ENCODE results near the gene CLSTN1.
A peak's percentile ranks its signal among the peaks of the same experiment; 100 is the strongest.

The CLSTN1 gene

DNA sequence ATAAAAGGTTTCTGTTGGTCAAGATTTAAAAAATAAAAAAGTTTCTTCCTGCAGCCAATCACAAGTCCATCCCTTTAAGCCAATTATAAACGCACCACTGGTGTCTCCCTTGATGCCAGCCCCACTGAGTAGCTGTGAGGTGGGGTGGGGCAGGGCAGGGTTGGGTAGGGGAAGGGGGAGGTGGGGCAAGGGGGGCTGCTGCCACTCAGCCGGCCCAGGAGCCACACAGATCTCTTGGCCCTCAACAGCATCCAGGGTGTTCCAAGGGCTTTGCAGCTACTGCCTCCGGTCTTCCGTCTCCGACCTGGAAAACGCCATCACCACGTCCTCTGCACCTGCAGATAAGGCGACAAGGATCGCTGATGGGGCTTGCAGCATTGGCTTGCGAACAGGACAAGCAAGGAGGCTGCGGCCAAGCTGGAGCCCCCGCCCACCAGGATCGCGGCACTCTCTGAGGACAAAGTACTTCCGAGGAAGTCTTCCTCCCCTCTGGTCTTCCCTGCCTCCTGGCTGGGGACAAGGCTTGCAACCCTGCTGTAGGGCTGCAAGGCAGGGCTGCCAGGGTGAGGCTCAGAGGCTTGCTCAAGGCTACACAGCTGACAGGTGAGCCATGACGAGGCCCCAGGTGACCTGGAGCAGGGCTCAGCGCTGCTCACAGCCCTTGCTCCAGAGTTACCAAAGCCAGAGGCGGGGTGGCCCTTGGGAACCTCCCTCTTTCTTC lies 26.8 kb upstream of the CLSTN1 start:
- DNase-seq: no peak

GRCh38 chr1:9849691-9850441 lies 26.1 kb upstream of the CLSTN1 start:
- peak; percentile 35 for DNase-seq

DNA sequence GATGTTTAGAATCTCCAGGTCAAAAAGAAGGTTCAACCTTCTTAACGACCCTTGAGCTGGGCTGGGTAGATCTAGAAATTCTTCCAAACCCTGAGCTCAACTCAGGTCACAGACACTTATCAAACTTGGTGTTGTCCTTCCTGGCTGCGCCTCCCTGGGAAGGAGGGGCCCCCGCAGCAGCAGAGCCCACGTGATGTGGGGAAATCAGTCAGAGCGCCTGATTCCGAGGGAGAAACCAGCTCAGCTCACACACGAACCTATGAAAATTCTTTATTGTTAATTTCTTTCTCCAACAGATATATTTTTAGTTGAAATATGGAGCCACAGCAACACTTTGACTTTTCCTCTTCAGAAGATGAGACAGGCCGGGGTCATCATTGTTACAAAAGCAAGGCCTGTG lies 24.3 kb upstream of the CLSTN1 start:
- no peak for DNase-seq

- DNase-seq: no peak
Measured at GRCh38 chr1:9847269-9847668, 23.5 kb upstream of the CLSTN1 start.

DNA sequence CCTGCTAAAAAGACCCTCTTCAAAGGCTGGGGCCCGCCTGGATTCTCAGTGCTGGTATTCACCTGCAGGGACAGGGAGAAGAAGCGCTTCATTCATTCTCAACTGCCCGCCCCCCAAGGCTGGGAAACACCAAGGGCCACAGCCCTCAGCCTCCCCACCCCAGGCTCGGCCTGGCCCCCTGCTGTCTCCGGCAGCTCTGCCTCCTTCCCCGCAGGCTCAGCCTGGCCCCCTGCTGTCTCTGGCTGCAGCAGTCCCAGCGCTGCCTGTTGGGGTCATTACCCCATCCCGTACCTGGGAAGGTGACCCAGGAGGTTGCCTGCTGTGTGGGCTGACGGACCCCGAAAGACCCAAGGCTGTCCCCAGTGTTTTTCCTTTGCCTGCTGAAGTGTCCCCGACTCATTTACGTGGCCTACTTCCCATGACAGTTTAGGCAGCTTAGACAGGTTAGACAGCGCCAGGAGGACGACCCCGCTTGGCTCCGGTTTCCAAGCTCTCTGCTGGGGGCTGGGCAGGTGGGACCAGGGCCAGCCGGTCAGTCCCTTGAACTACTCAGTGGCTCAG lies 22.9 kb upstream of the CLSTN1 start:
- no peak for DNase-seq

DNA sequence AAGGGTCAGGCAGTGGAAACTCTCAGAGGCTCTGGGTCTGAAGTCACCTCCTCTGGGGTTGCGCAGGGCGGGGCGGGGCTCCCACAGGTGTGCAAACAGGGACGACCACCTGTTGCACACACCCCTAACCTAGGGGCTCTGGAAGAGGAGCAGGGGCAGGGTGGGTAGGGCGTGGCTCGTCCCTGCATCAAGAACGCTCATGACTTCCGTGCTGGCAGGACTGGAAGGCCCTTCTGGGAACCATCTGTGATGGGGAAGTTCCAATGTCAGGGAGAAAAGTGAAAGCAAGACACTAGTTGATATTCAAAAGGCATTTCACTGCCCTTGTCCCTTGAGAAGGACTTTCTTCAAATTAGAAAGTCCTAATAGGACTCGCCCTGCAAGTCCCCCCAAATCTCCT lies 22.1 kb upstream of the CLSTN1 start:
- DNase-seq: no peak

GRCh38 chr1:9844756-9845155 lies 21.0 kb upstream of the CLSTN1 start:
- DNase-seq: no peak

DNA sequence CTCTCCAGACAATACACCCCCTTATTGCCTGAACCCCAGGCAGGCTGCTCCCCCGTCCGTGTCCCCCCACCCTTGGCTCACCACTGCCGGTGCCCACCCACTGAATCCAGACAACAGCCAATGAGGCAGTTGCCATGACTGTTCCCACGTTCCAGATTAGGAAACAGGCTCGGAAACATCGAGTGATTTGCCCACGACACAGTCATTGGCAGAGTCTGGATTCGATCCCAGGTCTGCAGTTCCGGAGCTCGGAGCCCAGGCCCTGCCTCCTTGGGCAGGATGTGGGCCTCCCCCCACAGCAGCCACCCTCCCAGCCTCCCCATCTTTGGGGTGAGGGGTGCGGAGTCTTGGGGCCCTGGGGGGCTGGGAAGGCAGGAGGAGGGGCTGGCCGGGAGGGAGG lies 20.3 kb upstream of the CLSTN1 start:
- DNase-seq: no peak

DNA sequence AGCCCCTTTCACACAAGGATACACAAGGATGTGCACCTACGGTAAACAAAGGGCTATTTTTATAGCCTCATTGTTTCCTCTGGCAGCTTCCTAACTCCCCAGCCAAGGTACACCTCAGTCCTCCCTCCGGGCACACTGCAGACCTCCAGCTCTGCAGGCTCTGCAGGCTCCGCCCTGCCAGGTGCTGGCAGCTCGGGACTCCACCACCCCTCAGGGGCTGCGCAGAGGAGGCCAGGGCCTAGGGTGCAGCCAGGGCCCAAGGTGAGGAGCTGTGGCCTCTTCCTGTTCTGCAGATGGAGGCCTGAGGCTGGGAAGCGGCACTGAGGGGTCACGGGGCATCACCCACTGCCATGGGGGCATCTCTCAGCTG lies 19.8 kb upstream of the CLSTN1 start:
- DNase-seq: no peak

GRCh38 chr1:9842781-9843575 lies 19.2 kb upstream of the CLSTN1 start:
- no peak for DNase-seq

DNA sequence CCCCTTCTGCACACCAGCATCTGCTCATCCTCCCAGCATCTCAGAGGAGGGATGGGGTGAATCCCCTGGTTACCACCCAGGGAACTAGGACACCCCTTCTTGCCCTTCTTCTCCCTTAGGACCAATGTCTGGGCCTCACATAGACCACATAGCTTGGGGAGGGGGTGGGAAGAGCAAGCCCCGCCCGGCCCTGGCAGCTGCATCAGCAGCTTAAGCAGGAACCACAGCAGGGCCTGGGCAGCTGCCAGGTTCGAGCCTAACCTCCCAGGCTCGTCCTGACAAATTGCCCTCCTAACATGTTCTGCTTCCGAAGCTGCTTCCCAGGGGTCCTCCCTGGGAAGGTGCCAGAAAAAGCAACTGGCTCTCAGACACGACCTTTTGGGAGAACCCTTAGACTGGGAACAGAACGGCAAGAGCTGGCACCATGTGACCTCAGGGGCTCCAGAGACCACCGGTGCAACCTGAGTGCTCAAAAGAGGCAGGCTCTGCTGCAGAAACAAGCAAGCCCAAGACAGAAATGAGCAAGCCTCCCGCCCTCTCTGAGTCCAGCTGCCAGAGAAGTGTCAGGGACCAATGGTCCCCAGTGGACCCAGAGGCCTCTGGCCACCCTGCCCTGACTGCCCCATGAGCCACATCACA lies 18.4 kb upstream of the CLSTN1 start:
- DNase-seq: no peak

- no peak for DNase-seq
Measured at GRCh38 chr1:9841460-9841859, 17.7 kb upstream of the CLSTN1 start.

GRCh38 chr1:9840176-9840575 lies 16.4 kb upstream of the CLSTN1 start:
- DNase-seq: no peak

DNA sequence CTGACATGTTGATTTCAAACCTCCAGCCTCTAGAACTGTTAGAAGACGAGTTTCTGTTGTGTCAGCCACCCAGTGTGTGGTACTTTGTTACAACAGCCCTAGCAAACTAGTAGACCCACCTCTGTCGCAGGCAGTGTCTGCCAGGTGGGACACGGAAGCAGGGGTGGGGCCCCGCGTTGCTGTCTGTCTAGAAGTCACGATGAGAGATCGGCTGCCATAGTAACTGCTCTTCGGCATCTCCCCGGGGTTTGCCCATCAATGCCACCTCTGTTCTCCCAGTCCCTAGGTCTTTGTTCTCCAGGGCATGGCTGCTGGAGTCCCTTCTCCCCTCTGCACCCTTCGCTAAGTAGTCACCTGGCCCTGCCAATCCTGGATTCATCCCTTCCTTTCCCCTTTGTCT lies 15.2 kb upstream of the CLSTN1 start:
- DNase-seq: no peak

DNA sequence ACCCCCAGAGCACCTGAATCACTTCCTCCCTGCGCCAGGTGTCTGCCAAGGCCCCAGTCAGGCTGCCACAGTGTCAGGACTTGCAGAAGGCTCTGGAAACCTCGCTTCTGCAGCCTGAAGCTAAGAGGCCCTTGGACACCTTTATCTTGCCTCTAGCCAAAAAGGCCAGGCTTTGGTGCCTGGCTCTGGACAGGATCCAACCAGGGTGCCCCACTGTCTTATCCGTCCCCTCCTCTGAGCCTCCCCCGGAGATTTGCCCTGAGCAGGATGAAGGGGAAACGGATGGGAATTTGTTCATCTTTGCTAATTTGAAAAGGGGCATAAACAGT lies 12.8 kb upstream of the CLSTN1 start:
- DNase-seq: no peak

- DNase-seq: no peak
Measured at GRCh38 chr1:9835758-9836631, 12.2 kb upstream of the CLSTN1 start.

- DNase-seq: no peak
Measured at GRCh38 chr1:9835404-9835757, 11.6 kb upstream of the CLSTN1 start.

- DNase-seq: no peak
Measured at GRCh38 chr1:9833632-9834031, 9.9 kb upstream of the CLSTN1 start.

DNA sequence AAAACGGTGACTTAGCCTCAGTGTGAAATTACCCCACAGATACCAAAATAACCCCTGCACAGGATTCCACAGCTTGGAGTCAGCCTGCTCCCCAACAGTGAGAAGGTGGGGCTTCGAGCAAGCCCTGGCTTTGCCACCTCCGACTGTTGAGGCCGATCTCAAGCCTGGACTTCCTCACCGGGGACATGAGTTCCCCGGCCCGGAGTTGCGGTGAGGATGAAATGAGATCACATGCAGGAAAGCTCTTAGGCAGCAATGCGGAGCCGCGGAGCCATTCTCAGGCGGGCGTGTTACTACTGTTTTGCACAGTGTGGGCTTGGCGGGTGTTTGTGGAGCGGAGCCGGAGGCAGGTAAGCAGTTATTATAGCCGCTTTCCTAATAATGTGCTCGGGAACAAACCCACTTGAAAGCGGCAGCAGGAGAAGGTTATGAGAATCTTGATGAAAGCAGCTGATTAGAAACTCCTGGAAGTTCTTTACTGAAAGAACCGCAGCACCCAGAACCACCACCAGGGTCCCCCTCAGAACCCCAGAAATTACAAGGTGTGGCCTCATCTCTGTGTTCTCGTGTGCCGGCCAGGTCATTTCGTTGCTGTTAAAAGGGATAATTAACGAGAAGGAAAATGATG lies 3.9 kb upstream of the CLSTN1 start:
- peak; percentile 14 for DNase-seq

- no peak for DNase-seq
Measured at GRCh38 chr1:9826616-9827015, 2.9 kb upstream of the CLSTN1 start.

- DNase-seq: no peak
Measured at GRCh38 chr1:9826087-9826486, 2.3 kb upstream of the CLSTN1 start.
